K562 (cell line): ENCODE data around the gene KIF15. TPM values are rescaled to one million over a fixed set of nuclear protein-coding genes. Genes with fewer than 3 reads are reported as not detected.

ENCODE experiments used
- C11orf30 ChIP-seq: fragments of 450-650 bp; IDR thresholded peaks from 2 replicates; pipeline ENCODE4 v1.6.1; 2016; ENCODE audit warnings: low read depth, mild to moderate bottlenecking
- CBX3 ChIP-seq, 2 experiments: IDR thresholded peaks; 1 replicate in 1 of 2; 2 replicates in 1 of 2; pipeline ENCODE4 v1.6.1; 2012; ENCODE audit warnings: inconsistent platforms in 2 of 2, low read length in 2 of 2, borderline replicate concordance in 1 of 2, control low read depth in 1 of 2
- CTCFL ChIP-seq: IDR thresholded peaks from 2 replicates; pipeline ENCODE4 v1.6.1; 2011; ENCODE audit warnings: borderline replicate concordance, low read depth, mild to moderate bottlenecking, moderate library complexity, low read length; ENCODE audit not compliant: insufficient read depth, poor library complexity, severe bottlenecking
- HCFC1 ChIP-seq: IDR thresholded peaks from 2 replicates; pipeline ENCODE4 v1.6.1; 2012; ENCODE audit warnings: low read depth, low read length, improper control_type of control experiment
- HIVEP1 ChIP-seq: fragments of 250-450 bp; sonication (Bioruptor Pico); IDR thresholded peaks from 2 replicates; pipeline ENCODE4 v1.4.0; 2020; ENCODE audit warnings: mild to moderate bottlenecking
- MAFK ChIP-seq: IDR thresholded peaks from 2 replicates; pipeline ENCODE4 v1.6.1; 2011; ENCODE audit warnings: low read length, improper control_type of control experiment
- PURB ChIP-seq: sonication (generic); formaldehyde crosslinking; IDR thresholded peaks from 2 replicates; pipeline ENCODE4 v1.9.0; 2021; ENCODE audit warnings: low read depth, mild to moderate bottlenecking, missing genetic modification reagents
- RB1 ChIP-seq: fragments of 450-650 bp; IDR thresholded peaks from 2 replicates; pipeline ENCODE4 v1.6.1; 2017; ENCODE audit warnings: low read depth, mild to moderate bottlenecking
- TAL1 ChIP-seq: fragments of 450-650 bp; IDR thresholded peaks from 2 replicates; pipeline ENCODE4 v1.6.1; 2016; ENCODE audit warnings: mild to moderate bottlenecking
- TARDBP ChIP-seq: fragments of 450-650 bp; IDR thresholded peaks from 2 replicates; pipeline ENCODE4 v1.6.1; 2016
- TSC22D4 ChIP-seq: fragments of 450-650 bp; IDR thresholded peaks from 2 replicates; pipeline ENCODE4 v1.6.1; 2016; ENCODE audit warnings: missing genetic modification characterization, missing biosample characterization, control low read depth
- U2AF1 ChIP-seq: fragments of 200-400 bp; formaldehyde crosslinking; optimal IDR thresholded peaks from 2 replicates; pipeline ENCODE3; 2017; ENCODE audit warnings: mild to moderate bottlenecking, low read depth, low read length, moderate library complexity
- XRCC3 ChIP-seq: fragments of 450-650 bp; IDR thresholded peaks from 2 replicates; pipeline ENCODE4 v1.6.1; 2017; ENCODE audit warnings: mild to moderate bottlenecking, moderate library complexity
- ZBTB26 ChIP-seq: fragments of 450-650 bp; formaldehyde crosslinking; IDR thresholded peaks from 2 replicates; pipeline ENCODE4 v1.4.0; 2022; ENCODE audit warnings: missing genetic modification characterization
- ZHX1 ChIP-seq: fragments of 150-350 bp; conservative IDR thresholded peaks from 2 replicates; pipeline ENCODE4 v1.6.1; 2014; ENCODE audit warnings: low read length
- ZNF224 ChIP-seq: sonication (generic); formaldehyde crosslinking; IDR thresholded peaks from 2 replicates; pipeline ENCODE4 v1.8.0; 2022; ENCODE audit warnings: mild to moderate bottlenecking, missing genetic modification reagents
- ZNF395 ChIP-seq: fragments of 200-800 bp; sonication (Bioruptor generic); IDR thresholded peaks from 2 replicates; pipeline ENCODE4 v1.6.1; 2017; ENCODE audit warnings: missing genetic modification characterization, missing compliant biosample characterization
- ZNF668 ChIP-seq: fragments of 250-450 bp; sonication (Bioruptor Pico); IDR thresholded peaks from 2 replicates; pipeline ENCODE4 v1.8.0; 2022; ENCODE audit warnings: mild to moderate bottlenecking, inconsistent platforms
- ZNF695 ChIP-seq: fragments of 450-650 bp; formaldehyde crosslinking; IDR thresholded peaks from 2 replicates; pipeline ENCODE4 v1.4.0; 2020; ENCODE audit warnings: mild to moderate bottlenecking, moderate library complexity
- ZNF766 ChIP-seq: fragments of 200-800 bp; sonication (Bioruptor generic); conservative IDR thresholded peaks from 2 replicates; pipeline ENCODE4 v1.6.1; 2016; ENCODE audit warnings: missing genetic modification characterization, missing compliant biosample characterization
- polyA plus RNA-seq, 8 experiments: library from polyadenylated mRNA; depleted of rRNA in 4 of 8; stranded (reverse) in 5 of 8; unstranded in 3 of 8; fragments of >200 nt; fragmentation: Nextera tagmentation in 2 of 8; fragmentation: Illumina TruSeq in 1 of 8; extraction: Ambion mirVana in 2 of 8; extraction: Trizol in 1 of 8; gene quantifications; 2 replicates each; pipeline versions ENCODE4 v1.2.1 to v1.2.3, GENCODE V29; 2011 to 2014; ENCODE audit warnings: inconsistent platforms in 1 of 8, missing spikeins in 1 of 8
- total RNA-seq, 7 experiments: library from RNA; depleted of rRNA in 6 of 7; stranded (reverse); fragments of >200 nt in 6 of 7; fragmentation: Illumina TruSeq in 2 of 7; extraction: Trizol in 2 of 7; gene quantifications; 2 replicates each; pipeline versions ENCODE4 v1.2.1 to v1.2.3, GENCODE V29; 2011 to 2021; ENCODE audit warnings: low replicate concordance in 1 of 7

Gene KIF15
- total and polyA plus RNA-seq, 9 of the 15 experiments (the other 6 are each of a cell fraction or from before 2014, with no cell fraction given) = 9.0 to 45.9 (median 26.0) TPM

- TF ChIP-seq CTCFL = no peak
- TF ChIP-seq PURB (CRISPR knock-in tag) = no peak
- TF ChIP-seq TAL1 = no peak
- no peak for TF ChIP-seq HIVEP1 (CRISPR knock-in tag)
- TF ChIP-seq ZNF766 (CRISPR knock-in tag) = peak; percentile 65; the same call in 1 of the 2 replicates
- TF ChIP-seq TSC22D4 = no peak
- peak; percentile 92 for TF ChIP-seq RB1
- TF ChIP-seq TARDBP = peak; percentile 61
- 0 out of 2 replicates have a peak, but pooled peaks have one; percentile 11 for TF ChIP-seq ZNF224 (CRISPR knock-in tag)
- TF ChIP-seq ZHX1 = peak; percentile 97
- no peak for TF ChIP-seq XRCC3
- no peak for TF ChIP-seq MAFK
- TF ChIP-seq ZNF395 (CRISPR knock-in tag) = peak; percentile 81
- no peak for TF ChIP-seq ZNF668 (CRISPR knock-in tag)
- TF ChIP-seq ZNF695 (CRISPR knock-in tag) = no peak
- TF ChIP-seq CBX3 (IDR thresholded peaks at IDR 0.05; ENCODE audit: borderline replicate concordance in 1 of 2, low read length in 2 of 2) = peak in 1 of 2 experiments; percentile 81; a peak in 1 of 3 replicates
- TF ChIP-seq HCFC1 = peak; percentile 94
- TF ChIP-seq C11orf30 = peak; percentile 92
- TF ChIP-seq ZBTB26 (CRISPR knock-in tag) = 0 out of 2 replicates have a peak, but pooled peaks have one; percentile 7
- no peak for TF ChIP-seq U2AF1
Measured at GRCh38 chr3:44761424-44762169, at the start of gene KIF15, which contains the start of gene KIAA1143 (continued).
